Posterior cingulate gyrus (tissue), 11 donors: ENCODE measurements around the gene IRAK1BP1.
"Not testable (repeated sequence)": the region's sequence is repeated elsewhere in the genome, so short reads cannot be mapped to it uniquely, and the experiment has no call there.

Source experiments
- DNase-seq, 10 donors: peaks; one replicate each; pipeline versions ENCODE4 v3.0.0 to v3.0.0-alpha.2; 2020 to 2021; ENCODE audit warnings: mixed read lengths in 3 of 10
- intact Hi-C: fragments of 100-400 bp; cut with DNase I; formaldehyde crosslinking; loops from one replicate; pipeline ENCODE4 v1.15.1; 2023

The IRAK1BP1 gene

GRCh38 chr6:78883651-78884050, 16.3 kb downstream of the IRAK1BP1 start:
- intact Hi-C loops, result no loop called here
- DNase-seq, result no peak

- intact Hi-C loops, DNase-seq: not testable (repeated sequence)
These were observed 22.6 kb downstream of the IRAK1BP1 start for GRCh38 chr6:78889901-78890300.

- intact Hi-C loops, result no loop called here
- DNase-seq, result no peak
These were observed 28.9 kb downstream of the IRAK1BP1 start for GRCh38 chr6:78896227-78896626.

GRCh38 chr6:78908621-78909020, 41.3 kb downstream of the IRAK1BP1 start:
- intact Hi-C loops, result no loop called here
- DNase-seq, result no peak

- intact Hi-C loops, result no loop called here
These were observed 42.0 kb downstream of the IRAK1BP1 start for GRCh38 chr6:78909391-78909790.

GRCh38 chr6:78910010-78910409, 42.7 kb downstream of the IRAK1BP1 start:
- intact Hi-C loops, result no loop called here
- DNase-seq, result no peak

More at GRCh38 chr6:78909391-78909790, 42.0 kb downstream of the IRAK1BP1 start:
- no peak for DNase-seq

GRCh38 chr6:78910591-78911171, 43.3 kb downstream of the IRAK1BP1 start:
- intact Hi-C loops, result no loop called here
- DNase-seq, result peak in 8 of 10 donors; percentile 8 to 87 (median 32)

- intact Hi-C loops, result no loop called here
- DNase-seq, result no peak
These were observed 44.0 kb downstream of the IRAK1BP1 start for GRCh38 chr6:78911218-78911940.

- intact Hi-C loops, result no loop called here
- DNase-seq, result no peak
These were observed 49.1 kb downstream of the IRAK1BP1 start for GRCh38 chr6:78916411-78916810.

- intact Hi-C loops, result no loop called here
- DNase-seq, result no peak
These were observed 50.4 kb downstream of the IRAK1BP1 start for GRCh38 chr6:78917788-78918187.

- peak in 1 of 10 donors; percentile 49 for DNase-seq
- intact Hi-C loops, result not testable (repeated sequence)
These were observed 53.8 kb downstream of the IRAK1BP1 start for GRCh38 chr6:78921168-78921567.

- no peak for DNase-seq
- intact Hi-C loops, result no loop called here
These were observed 58.0 kb downstream of the IRAK1BP1 start for GRCh38 chr6:78925317-78925716.

GRCh38 chr6:78935553-78935952, 68.2 kb downstream of the IRAK1BP1 start:
- DNase-seq, result no peak
- intact Hi-C loops, result no loop called here

GRCh38 chr6:78936515-78936914, 69.2 kb downstream of the IRAK1BP1 start:
- intact Hi-C loops, result no loop called here

GRCh38 chr6:78942446-78942845, 75.1 kb downstream of the IRAK1BP1 start:
- no peak for DNase-seq
- intact Hi-C loops, result no loop called here

More at GRCh38 chr6:78936515-78936914, 69.2 kb downstream of the IRAK1BP1 start:
- DNase-seq, result no peak

GRCh38 chr6:78947529-78947928, 80.2 kb downstream of the IRAK1BP1 start:
- intact Hi-C loops, result no loop called here

GRCh38 chr6:78947962-78948361, 80.6 kb downstream of the IRAK1BP1 start:
- DNase-seq, result no peak
- intact Hi-C loops, result no loop called here

More at GRCh38 chr6:78947529-78947928, 80.2 kb downstream of the IRAK1BP1 start:
- no peak for DNase-seq

GRCh38 chr6:78948785-78949184, 81.4 kb downstream of the IRAK1BP1 start:
- intact Hi-C loops, result no loop called here
- DNase-seq, result no peak

- intact Hi-C loops, result no loop called here
These were observed 85.0 kb downstream of the IRAK1BP1 start for GRCh38 chr6:78952362-78952761.

More at GRCh38 chr6:78952362-78952761, 85.0 kb downstream of the IRAK1BP1 start:
- DNase-seq, result no peak
